GM12878 (cell line): Measurements from ENCODE around the gene EMP3. TPM values are rescaled to one million over a fixed set of nuclear protein-coding genes. Genes with fewer than 3 reads are reported as not detected.

Experiments used
- CEBPB ChIP-seq, 2 experiments: fragments of 150-350 bp in 1 of 2; IDR thresholded peaks; 2 replicates each; pipeline ENCODE4 v1.6.1; 2012 to 2014; ENCODE audit warnings: low read depth in 2 of 2, low read length in 2 of 2, borderline replicate concordance in 1 of 2, inconsistent platforms in 1 of 2
- E4F1 ChIP-seq: fragments of 450-650 bp; IDR thresholded peaks from 2 replicates; pipeline ENCODE4 v1.6.1; 2018; ENCODE audit warnings: borderline replicate concordance, mild to moderate bottlenecking; ENCODE audit not compliant: partially characterized antibody
- ELK1 ChIP-seq: IDR thresholded peaks from 2 replicates; pipeline ENCODE4 v1.6.1; 2012; ENCODE audit warnings: low read depth, low read length, improper control_type of control experiment
- HDAC2 ChIP-seq: fragments of 200-600 bp; sonication (generic); IDR thresholded peaks from 2 replicates; pipeline ENCODE4 v1.6.1; 2017
- MEF2B ChIP-seq: fragments of 450-650 bp; IDR thresholded peaks from 2 replicates; pipeline ENCODE4 v1.6.1; 2018; ENCODE audit warnings: mild to moderate bottlenecking, moderate library complexity; ENCODE audit not compliant: partially characterized antibody, poor library complexity, severe bottlenecking
- MTA3 ChIP-seq: IDR thresholded peaks from 2 replicates; pipeline ENCODE4 v1.6.1; 2012; ENCODE audit warnings: low read length, inconsistent platforms, borderline replicate concordance
- MXI1 ChIP-seq: fragments of 150-350 bp; IDR thresholded peaks from 2 replicates; pipeline ENCODE4 v1.6.1; 2011; ENCODE audit warnings: low read depth, mild to moderate bottlenecking, inconsistent platforms, low read length, improper control_type of control experiment
- NFXL1 ChIP-seq: fragments of 450-650 bp; IDR thresholded peaks from 2 replicates; pipeline ENCODE4 v1.6.1; 2017; ENCODE audit warnings: antibody characterized with exemption, mild to moderate bottlenecking, borderline replicate concordance
- PAX5 ChIP-seq: IDR thresholded peaks from 2 replicates; pipeline ENCODE4 v1.6.1; 2011; ENCODE audit warnings: low read depth, low read length, borderline replicate concordance
- PBX3 ChIP-seq: IDR thresholded peaks from 2 replicates; pipeline ENCODE4 v1.6.1; 2011; ENCODE audit warnings: mild to moderate bottlenecking, low read depth, low read length, moderate library complexity; ENCODE audit not compliant: insufficient replicate concordance
- RCOR1 ChIP-seq: conservative IDR thresholded peaks from 2 replicates; pipeline ENCODE4 v1.6.1; 2012; ENCODE audit warnings: low read depth, low read length, improper control_type of control experiment
- SMAD5 ChIP-seq: IDR thresholded peaks from 2 replicates; pipeline ENCODE4 v1.6.1; 2016; ENCODE audit warnings: antibody characterized with exemption, low read depth
- SREBF2 ChIP-seq: IDR thresholded peaks from 2 replicates; pipeline ENCODE4 v1.6.1; 2012; ENCODE audit warnings: mild to moderate bottlenecking, low read length
- STAT3 ChIP-seq: IDR thresholded peaks from 2 replicates; pipeline ENCODE4 v1.6.1; 2011; ENCODE audit warnings: low read depth, low read length, improper control_type of control experiment
- TCF12 ChIP-seq: IDR thresholded peaks from 2 replicates; pipeline ENCODE4 v1.6.1; 2011; ENCODE audit warnings: low read depth, mild to moderate bottlenecking, low read length
- TCF3 ChIP-seq: IDR thresholded peaks from 2 replicates; pipeline ENCODE4 v1.6.1; 2012; ENCODE audit warnings: low read depth, mild to moderate bottlenecking, low read length, borderline replicate concordance; ENCODE audit not compliant: insufficient read depth
- YY1 ChIP-seq: IDR thresholded peaks from 2 replicates; pipeline ENCODE4 v1.6.1; 2011; ENCODE audit warnings: low read depth, mild to moderate bottlenecking, low read length
- ZBTB4 ChIP-seq: fragments of 450-650 bp; formaldehyde crosslinking; IDR thresholded peaks from 2 replicates; pipeline ENCODE4 v1.4.0; 2022; ENCODE audit warnings: mild to moderate bottlenecking, moderate library complexity
- polyA plus RNA-seq, 11 experiments: library from polyadenylated mRNA; depleted of rRNA in 4 of 11; unstranded in 6 of 11; stranded (reverse) in 5 of 11; fragments of >200 nt; fragmentation: Nextera tagmentation in 4 of 11; fragmentation: Illumina TruSeq in 1 of 11; extraction: Ambion mirVana in 4 of 11; extraction: Trizol in 1 of 11; gene quantifications; 1 replicate in 1 of 11; 2 replicates in 10 of 11; pipeline versions ENCODE4 v1.2.1 to v1.2.3, GENCODE V29; 2011 to 2016; ENCODE audit warnings: inconsistent platforms in 2 of 11, missing spikeins in 2 of 11, low read depth in 1 of 11
- total RNA-seq, 4 experiments: library from RNA; depleted of rRNA in 3 of 4; stranded (reverse); fragments of >200 nt in 3 of 4; fragmentation: Illumina TruSeq in 1 of 4; extraction: Trizol in 1 of 4; gene quantifications; 2 replicates each; pipeline versions ENCODE4 v1.2.1 to v1.2.3, GENCODE V29; 2013 to 2021

Gene EMP3
- total and polyA plus RNA-seq, 10 of the 15 experiments (the other 5 are each of a cell fraction or from before 2014, with no cell fraction given) = 53.2 to 224 (median 134) TPM

GRCh38 chr19:48325265-48325910 lies at the start of gene EMP3 (continued):
- no peak for TF ChIP-seq ZBTB4 (CRISPR knock-in tag)
- no peak for TF ChIP-seq ELK1
- no peak for TF ChIP-seq MEF2B
- TF ChIP-seq MTA3 = no peak
- no peak; the same call in 1 of the 2 replicates for TF ChIP-seq TCF12
- TF ChIP-seq SREBF2 = no peak
- no peak for TF ChIP-seq CEBPB (IDR thresholded peaks at IDR 0.05; ENCODE audit: borderline replicate concordance in 1 of 2, low read depth in 2 of 2, low read length in 2 of 2)
- no peak for TF ChIP-seq YY1
- no peak for TF ChIP-seq NFXL1
- no peak for TF ChIP-seq HDAC2
- TF ChIP-seq RCOR1 = no peak
- no peak for TF ChIP-seq TCF3
- TF ChIP-seq SMAD5 = no peak
- 0 out of 2 replicates have a peak, but pooled peaks have one; percentile 21 for TF ChIP-seq MXI1
- TF ChIP-seq PBX3 = no peak
- TF ChIP-seq STAT3 = no peak
- TF ChIP-seq E4F1 = peak; percentile 47
- no peak for TF ChIP-seq PAX5
